ENCODE measurements around the gene MAN2B2.

DNA sequence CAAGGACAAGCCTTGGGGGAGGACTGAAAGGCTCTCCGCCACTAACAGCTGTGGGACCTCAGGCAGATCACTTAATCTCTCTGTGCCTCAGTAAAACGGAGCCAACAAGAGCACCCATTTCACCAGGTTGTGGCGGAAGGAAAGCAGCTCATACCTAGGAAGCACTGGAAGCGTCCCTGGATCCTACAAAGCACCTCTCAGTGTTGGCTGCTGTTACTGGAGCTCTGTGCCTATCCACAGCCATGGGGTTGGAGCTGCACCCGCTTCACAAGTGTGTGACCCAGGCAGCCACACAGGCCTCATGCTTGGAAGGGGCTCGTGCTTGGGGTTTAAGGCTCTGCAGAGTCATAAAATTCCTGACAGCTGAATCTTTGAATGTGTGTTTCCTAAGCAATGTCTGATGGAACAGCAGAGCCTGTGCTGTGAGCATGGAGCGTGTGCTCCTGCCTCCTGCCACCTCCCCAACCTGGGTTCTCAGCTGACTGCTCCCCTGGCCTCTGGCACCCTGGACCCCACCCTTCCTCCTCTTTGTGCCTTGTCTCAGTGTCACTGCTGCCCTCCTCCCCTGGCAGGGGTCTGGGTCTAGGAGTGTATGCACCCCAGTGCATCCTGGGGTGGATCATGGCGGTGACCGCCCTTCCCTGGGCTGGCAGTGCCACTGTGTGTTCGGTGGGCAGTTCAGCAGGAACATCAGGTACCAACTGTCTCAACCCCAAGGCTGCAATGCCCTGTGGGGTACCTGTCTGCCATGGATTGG, 14.4 kb upstream of the MAN2B2 start:
- no peak for TF ChIP-seq POLR2A (IDR thresholded peaks at IDR 0.05)
- no peak for TF ChIP-seq POLR2AphosphoS5 (IDR thresholded peaks at IDR 0.05)

All from breast epithelium (tissue), 3 donors.